Vagina (tissue), 2 donors: ENCODE data around the gene TXNRD1.

Experiments used
- POLR2A ChIP-seq, 2 donors: fragments of 450-650 bp; IDR thresholded peaks; one replicate each; pipeline ENCODE4 v1.6.1; 2017; ENCODE audit warnings: antibody characterized with exemption in 2 of 2, mild to moderate bottlenecking in 2 of 2, moderate library complexity in 2 of 2
- TF ChIP-seq, protein P1 (sequence below), 3 experiments: fragments of 450-650 bp in 2 of 3; fragments of 200-600 bp in 1 of 3; sonication (generic) in 1 of 3; IDR thresholded peaks; one replicate each; pipeline ENCODE4 v1.5.1; 2017 to 2019; ENCODE audit warnings: antibody characterized with exemption in 3 of 3, mild to moderate bottlenecking in 2 of 3, moderate library complexity in 2 of 3

DNA sequence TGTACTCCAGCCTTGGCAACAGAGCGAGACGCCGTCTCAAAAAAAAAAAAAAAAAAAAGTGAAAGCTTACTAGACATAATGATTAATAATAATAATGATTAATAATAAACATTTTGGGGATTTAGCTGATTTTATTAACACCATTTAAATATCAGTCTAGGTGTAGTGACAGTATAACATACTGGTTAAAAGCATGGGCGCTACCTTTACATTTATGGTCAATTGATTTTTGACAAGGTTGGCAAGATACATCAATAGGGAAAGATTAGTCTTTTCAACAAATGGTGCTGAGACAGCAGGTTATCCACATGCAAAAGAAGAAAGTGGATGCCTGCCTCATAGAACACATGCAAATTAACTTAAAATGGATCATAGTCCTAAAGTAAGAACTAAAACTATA, 34.3 kb downstream of the TXNRD1 start:
- TF ChIP-seq, protein P1, sequence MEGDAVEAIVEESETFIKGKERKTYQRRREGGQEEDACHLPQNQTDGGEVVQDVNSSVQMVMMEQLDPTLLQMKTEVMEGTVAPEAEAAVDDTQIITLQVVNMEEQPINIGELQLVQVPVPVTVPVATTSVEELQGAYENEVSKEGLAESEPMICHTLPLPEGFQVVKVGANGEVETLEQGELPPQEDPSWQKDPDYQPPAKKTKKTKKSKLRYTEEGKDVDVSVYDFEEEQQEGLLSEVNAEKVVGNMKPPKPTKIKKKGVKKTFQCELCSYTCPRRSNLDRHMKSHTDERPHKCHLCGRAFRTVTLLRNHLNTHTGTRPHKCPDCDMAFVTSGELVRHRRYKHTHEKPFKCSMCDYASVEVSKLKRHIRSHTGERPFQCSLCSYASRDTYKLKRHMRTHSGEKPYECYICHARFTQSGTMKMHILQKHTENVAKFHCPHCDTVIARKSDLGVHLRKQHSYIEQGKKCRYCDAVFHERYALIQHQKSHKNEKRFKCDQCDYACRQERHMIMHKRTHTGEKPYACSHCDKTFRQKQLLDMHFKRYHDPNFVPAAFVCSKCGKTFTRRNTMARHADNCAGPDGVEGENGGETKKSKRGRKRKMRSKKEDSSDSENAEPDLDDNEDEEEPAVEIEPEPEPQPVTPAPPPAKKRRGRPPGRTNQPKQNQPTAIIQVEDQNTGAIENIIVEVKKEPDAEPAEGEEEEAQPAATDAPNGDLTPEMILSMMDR (IDR thresholded peaks at IDR 0.05), result no peak
- no peak for TF ChIP-seq POLR2A (IDR thresholded peaks at IDR 0.05)
